ENCODE data around the gene CATSPERE. TPM values are rescaled to one million over a fixed set of nuclear protein-coding genes. Genes with fewer than 3 reads are reported as not detected.

Gene CATSPERE
- total and polyA plus RNA-seq, 2 of the 8 experiments (the other 6 are each of a cell fraction or from before 2014, with no cell fraction given) = 0.05 to 0.45 TPM

DNA sequence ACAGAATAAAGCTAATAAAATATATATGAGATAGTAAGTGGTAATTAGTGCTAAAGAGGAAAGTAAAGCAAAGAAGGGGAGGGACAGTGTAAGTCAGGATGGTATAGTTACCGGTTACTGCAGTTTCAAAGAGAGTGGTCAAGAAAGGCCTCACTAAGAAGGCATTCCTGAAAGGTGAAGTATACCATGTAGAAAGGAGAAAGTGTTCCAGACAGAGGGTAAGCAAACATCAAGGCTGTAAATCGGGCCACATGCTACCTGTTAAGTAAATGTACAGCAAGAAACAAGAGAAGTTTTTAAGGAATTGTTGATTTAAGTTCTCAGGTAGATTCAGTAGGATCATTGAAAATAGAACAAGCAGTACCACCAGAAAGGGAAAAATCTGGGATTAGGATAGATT, 201.5 kb downstream of the CATSPERE start (continued):
- TF ChIP-seq, protein P1, sequence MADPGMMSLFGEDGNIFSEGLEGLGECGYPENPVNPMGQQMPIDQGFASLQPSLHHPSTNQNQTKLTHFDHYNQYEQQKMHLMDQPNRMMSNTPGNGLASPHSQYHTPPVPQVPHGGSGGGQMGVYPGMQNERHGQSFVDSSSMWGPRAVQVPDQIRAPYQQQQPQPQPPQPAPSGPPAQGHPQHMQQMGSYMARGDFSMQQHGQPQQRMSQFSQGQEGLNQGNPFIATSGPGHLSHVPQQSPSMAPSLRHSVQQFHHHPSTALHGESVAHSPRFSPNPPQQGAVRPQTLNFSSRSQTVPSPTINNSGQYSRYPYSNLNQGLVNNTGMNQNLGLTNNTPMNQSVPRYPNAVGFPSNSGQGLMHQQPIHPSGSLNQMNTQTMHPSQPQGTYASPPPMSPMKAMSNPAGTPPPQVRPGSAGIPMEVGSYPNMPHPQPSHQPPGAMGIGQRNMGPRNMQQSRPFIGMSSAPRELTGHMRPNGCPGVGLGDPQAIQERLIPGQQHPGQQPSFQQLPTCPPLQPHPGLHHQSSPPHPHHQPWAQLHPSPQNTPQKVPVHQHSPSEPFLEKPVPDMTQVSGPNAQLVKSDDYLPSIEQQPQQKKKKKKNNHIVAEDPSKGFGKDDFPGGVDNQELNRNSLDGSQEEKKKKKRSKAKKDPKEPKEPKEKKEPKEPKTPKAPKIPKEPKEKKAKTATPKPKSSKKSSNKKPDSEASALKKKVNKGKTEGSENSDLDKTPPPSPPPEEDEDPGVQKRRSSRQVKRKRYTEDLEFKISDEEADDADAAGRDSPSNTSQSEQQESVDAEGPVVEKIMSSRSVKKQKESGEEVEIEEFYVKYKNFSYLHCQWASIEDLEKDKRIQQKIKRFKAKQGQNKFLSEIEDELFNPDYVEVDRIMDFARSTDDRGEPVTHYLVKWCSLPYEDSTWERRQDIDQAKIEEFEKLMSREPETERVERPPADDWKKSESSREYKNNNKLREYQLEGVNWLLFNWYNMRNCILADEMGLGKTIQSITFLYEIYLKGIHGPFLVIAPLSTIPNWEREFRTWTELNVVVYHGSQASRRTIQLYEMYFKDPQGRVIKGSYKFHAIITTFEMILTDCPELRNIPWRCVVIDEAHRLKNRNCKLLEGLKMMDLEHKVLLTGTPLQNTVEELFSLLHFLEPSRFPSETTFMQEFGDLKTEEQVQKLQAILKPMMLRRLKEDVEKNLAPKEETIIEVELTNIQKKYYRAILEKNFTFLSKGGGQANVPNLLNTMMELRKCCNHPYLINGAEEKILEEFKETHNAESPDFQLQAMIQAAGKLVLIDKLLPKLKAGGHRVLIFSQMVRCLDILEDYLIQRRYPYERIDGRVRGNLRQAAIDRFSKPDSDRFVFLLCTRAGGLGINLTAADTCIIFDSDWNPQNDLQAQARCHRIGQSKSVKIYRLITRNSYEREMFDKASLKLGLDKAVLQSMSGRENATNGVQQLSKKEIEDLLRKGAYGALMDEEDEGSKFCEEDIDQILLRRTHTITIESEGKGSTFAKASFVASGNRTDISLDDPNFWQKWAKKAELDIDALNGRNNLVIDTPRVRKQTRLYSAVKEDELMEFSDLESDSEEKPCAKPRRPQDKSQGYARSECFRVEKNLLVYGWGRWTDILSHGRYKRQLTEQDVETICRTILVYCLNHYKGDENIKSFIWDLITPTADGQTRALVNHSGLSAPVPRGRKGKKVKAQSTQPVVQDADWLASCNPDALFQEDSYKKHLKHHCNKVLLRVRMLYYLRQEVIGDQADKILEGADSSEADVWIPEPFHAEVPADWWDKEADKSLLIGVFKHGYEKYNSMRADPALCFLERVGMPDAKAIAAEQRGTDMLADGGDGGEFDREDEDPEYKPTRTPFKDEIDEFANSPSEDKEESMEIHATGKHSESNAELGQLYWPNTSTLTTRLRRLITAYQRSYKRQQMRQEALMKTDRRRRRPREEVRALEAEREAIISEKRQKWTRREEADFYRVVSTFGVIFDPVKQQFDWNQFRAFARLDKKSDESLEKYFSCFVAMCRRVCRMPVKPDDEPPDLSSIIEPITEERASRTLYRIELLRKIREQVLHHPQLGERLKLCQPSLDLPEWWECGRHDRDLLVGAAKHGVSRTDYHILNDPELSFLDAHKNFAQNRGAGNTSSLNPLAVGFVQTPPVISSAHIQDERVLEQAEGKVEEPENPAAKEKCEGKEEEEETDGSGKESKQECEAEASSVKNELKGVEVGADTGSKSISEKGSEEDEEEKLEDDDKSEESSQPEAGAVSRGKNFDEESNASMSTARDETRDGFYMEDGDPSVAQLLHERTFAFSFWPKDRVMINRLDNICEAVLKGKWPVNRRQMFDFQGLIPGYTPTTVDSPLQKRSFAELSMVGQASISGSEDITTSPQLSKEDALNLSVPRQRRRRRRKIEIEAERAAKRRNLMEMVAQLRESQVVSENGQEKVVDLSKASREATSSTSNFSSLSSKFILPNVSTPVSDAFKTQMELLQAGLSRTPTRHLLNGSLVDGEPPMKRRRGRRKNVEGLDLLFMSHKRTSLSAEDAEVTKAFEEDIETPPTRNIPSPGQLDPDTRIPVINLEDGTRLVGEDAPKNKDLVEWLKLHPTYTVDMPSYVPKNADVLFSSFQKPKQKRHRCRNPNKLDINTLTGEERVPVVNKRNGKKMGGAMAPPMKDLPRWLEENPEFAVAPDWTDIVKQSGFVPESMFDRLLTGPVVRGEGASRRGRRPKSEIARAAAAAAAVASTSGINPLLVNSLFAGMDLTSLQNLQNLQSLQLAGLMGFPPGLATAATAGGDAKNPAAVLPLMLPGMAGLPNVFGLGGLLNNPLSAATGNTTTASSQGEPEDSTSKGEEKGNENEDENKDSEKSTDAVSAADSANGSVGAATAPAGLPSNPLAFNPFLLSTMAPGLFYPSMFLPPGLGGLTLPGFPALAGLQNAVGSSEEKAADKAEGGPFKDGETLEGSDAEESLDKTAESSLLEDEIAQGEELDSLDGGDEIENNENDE (IDR thresholded peaks at IDR 0.05; ENCODE audit: insufficient replicate concordance, low read length) = no peak
- TF ChIP-seq JUN (IDR thresholded peaks at IDR 0.05; ENCODE audit: low read depth, low read length) = no peak
- TF ChIP-seq POLR2A (IDR thresholded peaks at IDR 0.05; ENCODE audit: control extremely low read depth in 1 of 2, low read depth in 2 of 2, low read length in 2 of 2) = no peak
- TF ChIP-seq CHD2 (IDR thresholded peaks at IDR 0.05; ENCODE audit: low read length) = no peak
- no peak for TF ChIP-seq SP4 (IDR thresholded peaks at IDR 0.05; ENCODE audit: low read length)
- no peak for TF ChIP-seq JUND (IDR thresholded peaks at IDR 0.05; ENCODE audit: low read length)
